H1 (cell line): ENCODE results near the gene VPREB1. TPM values are rescaled to one million over a fixed set of nuclear protein-coding genes. Genes with fewer than 3 reads are reported as not detected.

Experiments used
- CTCF ChIA-PET: fragments of 300-600 bp; sonication (Branson Sonifier 250); formaldehyde crosslinking; loops from one replicate; lab custom pipeline; 2021; ENCODE audit not compliant: partially characterized antibody; lab: Charles Lee
- POLR2A ChIA-PET: fragments of 300-600 bp; sonication (Branson Sonifier 250); formaldehyde crosslinking; loops from one replicate; lab custom pipeline; 2021; ENCODE audit warnings: inconsistent platforms; ENCODE audit not compliant: partially characterized antibody; lab: Charles Lee
- DNase-seq, 2 experiments: peaks; one replicate each; pipeline versions ENCODE4 v3.0.0 to v3.0.0-alpha.2; 2010 to 2022; ENCODE audit warnings: low spot score in 2 of 2, low read depth in 1 of 2, mixed read lengths in 1 of 2
- FAIRE-seq: peaks from 2 replicates; lab custom pipeline; 2011; peaks lifted over from hg19 to GRCh38; lab: Jason Lieb, UNC
- H2AFZ ChIP-seq: 2 replicates; pipeline ENCODE4 v1.8.1; 2012; ENCODE audit warnings: low read length, inconsistent platforms
- H2AK5ac ChIP-seq: 2 replicates; pipeline ENCODE4 v1.6.1; 2013; ENCODE audit warnings: low read depth, low read length
- H2BK120ac ChIP-seq: replicated peaks from 2 replicates; pipeline ENCODE3; 2013; ENCODE audit warnings: low read depth, low read length, inconsistent platforms
- H2BK12ac ChIP-seq: 2 replicates; pipeline ENCODE4 v1.6.1; 2013; ENCODE audit warnings: low read depth, low read length
- H2BK15ac ChIP-seq: 2 replicates; pipeline ENCODE4 v1.6.1; 2013; ENCODE audit warnings: low read length
- H2BK20ac ChIP-seq: 2 replicates; pipeline ENCODE4 v1.6.1; 2013; ENCODE audit warnings: low read length
- H2BK5ac ChIP-seq: 2 replicates; pipeline ENCODE4 v1.6.1; 2013; ENCODE audit warnings: low read depth, low read length
- H3K14ac ChIP-seq: 2 replicates; pipeline ENCODE4 v1.6.1; 2013; ENCODE audit warnings: inconsistent platforms; ENCODE audit not compliant: insufficient read length
- H3K18ac ChIP-seq: 2 replicates; pipeline ENCODE4 v1.6.1; 2013; ENCODE audit warnings: low read length; ENCODE audit errors: extremely low read depth
- H3K23ac ChIP-seq: 2 replicates; pipeline ENCODE4 v1.6.1; 2013; ENCODE audit warnings: inconsistent platforms; ENCODE audit not compliant: insufficient read length
- H3K23me2 ChIP-seq: 2 replicates; pipeline ENCODE4 v1.6.1; 2013; ENCODE audit warnings: low read depth, low read length
- H3K27ac ChIP-seq: 2 replicates; pipeline ENCODE4 v1.6.1; 2011; ENCODE audit warnings: low read depth, low read length, inconsistent platforms
- H3K27me3 ChIP-seq, 4 experiments: replicated peaks in 1 of 4; 1 replicate in 1 of 4; 2 replicates in 3 of 4; pipeline versions ENCODE4 v1.6.1 to v1.8.1; 2011 to 2013; ENCODE audit warnings: low read length in 3 of 4, mild to moderate bottlenecking in 3 of 4, inconsistent platforms in 2 of 4, mixed read lengths in 2 of 4, moderate library complexity in 1 of 4; ENCODE audit not compliant: control insufficient read depth in 3 of 4, insufficient read depth in 3 of 4; ENCODE audit errors: extremely low read depth in 1 of 4
- H3K36me3 ChIP-seq, 4 experiments: 2 replicates each; pipeline versions ENCODE4 v1.6.1 to v1.8.1; 2011 to 2013; ENCODE audit warnings: mild to moderate bottlenecking in 4 of 4, low read length in 3 of 4, moderate library complexity in 2 of 4, control low read depth in 1 of 4, inconsistent platforms in 1 of 4; ENCODE audit not compliant: insufficient read depth in 4 of 4, control insufficient read depth in 2 of 4
- H3K4ac ChIP-seq: replicated peaks from 2 replicates; pipeline ENCODE3; 2013; ENCODE audit warnings: low read length, low read depth, mixed read lengths, inconsistent platforms; ENCODE audit not compliant: insufficient read length
- H3K4me1 ChIP-seq, 4 experiments: replicated peaks in 1 of 4; 1 replicate in 1 of 4; 2 replicates in 3 of 4; pipeline versions ENCODE4 v1.6.1 to v1.8.1; 2011 to 2013; ENCODE audit warnings: low read length in 3 of 4, inconsistent platforms in 2 of 4, mixed read lengths in 1 of 4; ENCODE audit not compliant: insufficient read depth in 4 of 4, control insufficient read depth in 3 of 4
- H3K4me2 ChIP-seq, 2 experiments: 2 replicates each; pipeline versions ENCODE4 v1.6.1 to v1.8.1; 2011 to 2013; ENCODE audit warnings: low read depth in 2 of 2, low read length in 2 of 2, control low read depth in 1 of 2, inconsistent platforms in 1 of 2, mild to moderate bottlenecking in 1 of 2; ENCODE audit not compliant: insufficient read depth in 1 of 2
- H3K4me3 ChIP-seq, 4 experiments: fragments of 200-600, 300-600 bp in 1 of 4; sonication (generic), shearing (Covaris generic), sonication (Bioruptor Twin) in 1 of 4; 2 replicates each; pipeline versions ENCODE4 v1.5.1 to v1.8.1; 2011 to 2016; ENCODE audit warnings: low read length in 4 of 4, low read depth in 3 of 4, control low read depth in 2 of 4, inconsistent platforms in 2 of 4, mild to moderate bottlenecking in 2 of 4, mixed read lengths in 1 of 4, moderate library complexity in 1 of 4; ENCODE audit not compliant: insufficient read depth in 2 of 4; ENCODE audit errors: extremely low read depth in 1 of 4
- H3K56ac ChIP-seq: replicated peaks from 2 replicates; pipeline ENCODE3; 2013; ENCODE audit warnings: low read depth, mild to moderate bottlenecking, mixed read lengths, low read length, inconsistent platforms; ENCODE audit not compliant: insufficient read length
- H3K79me1 ChIP-seq: 2 replicates; pipeline ENCODE4 v1.6.1; 2013; ENCODE audit warnings: low read depth, low read length, control low read depth
- H3K79me2 ChIP-seq, 2 experiments: 2 replicates each; pipeline versions ENCODE4 v1.6.1 to v1.8.1; 2012 to 2013; ENCODE audit warnings: low read length in 2 of 2, mild to moderate bottlenecking in 2 of 2, inconsistent platforms in 1 of 2; ENCODE audit not compliant: insufficient read depth in 2 of 2, control insufficient read depth in 1 of 2
- H3K9ac ChIP-seq, 4 experiments: replicated peaks in 1 of 4; 1 replicate in 1 of 4; 2 replicates in 3 of 4; pipeline versions ENCODE4 v1.6.1 to v1.8.1; 2011 to 2013; ENCODE audit warnings: low read depth in 3 of 4, low read length in 3 of 4, control low read depth in 2 of 4, mild to moderate bottlenecking in 2 of 4, moderate library complexity in 2 of 4, inconsistent platforms in 1 of 4; ENCODE audit errors: extremely low read depth in 1 of 4
- H3K9me3 ChIP-seq, 2 experiments: 2 replicates each; pipeline versions ENCODE4 v1.6.1 to v1.8.1; 2012 to 2013; ENCODE audit warnings: mild to moderate bottlenecking in 2 of 2, moderate library complexity in 2 of 2, control low read depth in 1 of 2, inconsistent platforms in 1 of 2, low read depth in 1 of 2, low read length in 1 of 2, mixed read lengths in 1 of 2; ENCODE audit not compliant: insufficient read depth in 2 of 2
- H4K20me1 ChIP-seq, 2 experiments: replicated peaks in 1 of 2; 2 replicates each; pipeline versions ENCODE3 to v1.8.1; 2011 to 2013; ENCODE audit warnings: inconsistent platforms in 2 of 2, low read length in 2 of 2, mild to moderate bottlenecking in 1 of 2; ENCODE audit not compliant: insufficient read depth in 2 of 2, control insufficient read depth in 1 of 2
- H4K5ac ChIP-seq: 2 replicates; pipeline ENCODE4 v1.6.1; 2013; ENCODE audit warnings: low read length, low read depth, mixed read lengths, inconsistent platforms; ENCODE audit not compliant: insufficient read length
- H4K8ac ChIP-seq: 2 replicates; pipeline ENCODE4 v1.8.0; 2013; ENCODE audit warnings: mild to moderate bottlenecking, moderate library complexity, low read length, inconsistent platforms; ENCODE audit not compliant: insufficient read depth; ENCODE audit errors: extremely low read depth
- H4K91ac ChIP-seq: replicated peaks from 2 replicates; pipeline ENCODE3; 2013; ENCODE audit warnings: low read length, mixed read lengths, inconsistent platforms; ENCODE audit not compliant: insufficient read length
- NANOG ChIP-seq: IDR thresholded peaks from 2 replicates; pipeline ENCODE4 v1.6.1; 2011; ENCODE audit warnings: low read length, low read depth, mild to moderate bottlenecking, inconsistent platforms; ENCODE audit not compliant: insufficient read depth, poor library complexity, severe bottlenecking
- SIX5 ChIP-seq: IDR thresholded peaks from 2 replicates; pipeline ENCODE4 v1.6.1; 2011; ENCODE audit warnings: mild to moderate bottlenecking, low read depth, low read length
- TCF12 ChIP-seq: IDR thresholded peaks from 2 replicates; pipeline ENCODE4 v1.6.1; 2011; ENCODE audit warnings: low read depth, mild to moderate bottlenecking, low read length
- WGBS, 2 experiments: shearing (Covaris generic) in 1 of 2; methylation state at CpG; one replicate each; pipeline versions ENCODE4 v1.1.6 to v1.1.7; 2013 to 2015; ENCODE audit warnings: low lambda C conversion rate in 2 of 2, mixed read lengths in 2 of 2, inconsistent platforms in 1 of 2, low coverage in 1 of 2, missing lambda C conversion rate in 1 of 2; ENCODE audit not compliant: insufficient replicate concordance in 2 of 2, insufficient coverage in 1 of 2, insufficient read length in 1 of 2; ENCODE audit errors: extremely low coverage in 1 of 2, missing lambda C conversion rate in 1 of 2; 5-methylcytosine and 5-hydroxymethylcytosine counted together
- polyA plus RNA-seq, 7 experiments: library from polyadenylated mRNA; depleted of rRNA in 3 of 7; stranded (reverse) in 5 of 7; unstranded in 2 of 7; fragments of >200 nt in 5 of 7; fragments of 200-250 nt in 2 of 7; gene quantifications; 1 replicate in 5 of 7; 2 replicates in 1 of 7; 4 replicates in 1 of 7; pipeline versions ENCODE4 v1.2.1 to v1.2.3, GENCODE V29; 2011 to 2013; ENCODE audit warnings: missing spikeins in 2 of 7, mixed read lengths in 2 of 7
- total RNA-seq: library from RNA; stranded (reverse); fragmentation: NEBNext Ultra II Directional; extraction: Animal tissue kit (Norgen Biotek cat#: 25700); gene quantifications from 2 replicates; pipeline ENCODE4 v1.2.1, GENCODE V29; 2021
- TF ChIP-seq, protein P1 (sequence below): IDR thresholded peaks from 2 replicates; pipeline ENCODE4 v1.6.1; 2012; ENCODE audit warnings: low read length, inconsistent platforms

Gene VPREB1
- total and polyA plus RNA-seq, 2 of the 8 experiments (the other 6 are each of a cell fraction or from before 2014, with no cell fraction given) = not detected

DNA sequence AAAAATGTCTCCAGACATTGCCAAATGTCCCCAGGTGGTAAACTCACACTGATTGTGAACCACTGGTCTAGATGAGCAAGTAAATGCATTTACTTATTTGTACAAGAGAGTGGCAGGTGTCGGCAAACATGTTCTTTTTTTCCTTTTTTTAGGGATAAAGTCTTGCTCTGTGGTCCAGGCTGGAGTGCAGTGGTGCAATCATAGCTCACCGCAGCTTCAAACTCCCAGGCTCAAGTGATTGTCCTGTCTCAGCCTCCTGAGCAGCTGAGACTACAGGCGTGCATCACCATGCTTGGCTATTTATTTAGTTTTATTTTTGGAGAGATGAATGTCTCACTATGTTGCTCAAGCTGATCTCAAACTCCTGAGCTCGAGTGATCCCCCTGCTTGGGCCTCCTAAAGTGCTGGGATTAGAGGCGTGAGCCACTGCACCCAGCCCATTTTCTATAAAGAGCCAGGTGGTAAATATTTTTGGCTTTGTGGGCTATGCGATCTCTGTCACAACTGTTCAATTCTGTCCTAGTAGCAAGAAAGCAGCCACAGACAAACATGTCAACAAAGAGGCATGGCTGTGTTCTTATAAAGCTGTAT, 1.4 kb downstream of the VPREB1 start:
- Histone ChIP-seq H3K18ac (no peak overlapping the region), H3K23ac (no peak overlapping the region), H2BK12ac (no peak overlapping the region), H3K4me2 (no peak overlapping the region), H4K20me1 (peaks cover 7 to 17% of the 10 kb centered on the region in 2 experiments), H3K36me3 (no peaks in the 10 kb centered on the region), H3K56ac (no peak overlapping the region), H3K4me3 (no peak overlapping the region), H3K27me3 (peaks cover 85 to 98% (median 96%) of the 10 kb centered on the region in 4 experiments), H3K27ac (no peak overlapping the region), H3K9ac (no peak overlapping the region), H3K23me2 (no peaks in the 10 kb centered on the region), H2BK20ac (no peak overlapping the region), H2AK5ac (no peak overlapping the region), H4K8ac (no peak overlapping the region), H3K4me1 (no peaks in the 10 kb centered on the region), H4K5ac (no peak overlapping the region), H2AFZ (no peak overlapping the region), H2BK5ac (no peak overlapping the region), H3K4ac (no peak overlapping the region), H3K79me2 (no peaks in the 10 kb centered on the region), H4K91ac (no peak overlapping the region), H3K79me1 (no peaks in the 10 kb centered on the region), H2BK15ac (no peak overlapping the region), H2BK120ac (no peak overlapping the region), H3K9me3 (no peaks in the 10 kb centered on the region), H3K14ac (no peak overlapping the region)
- CTCF ChIA-PET = interaction anchor here (0.6 to 5.0 kb wide), 4 partner anchors 10 to 299 kb away, joined by 3 to 31 read pairs (median 6); no protein-coding TSS in a partner anchor
- POLR2A ChIA-PET = interaction anchor here (0.6 kb wide), 1 partner anchor 283 kb away, joined by 3 read pairs; no protein-coding TSS in a partner anchor
- no peak for FAIRE-seq
- no peak for DNase-seq
- 68% methylated on average over 6 of the region's 6 CpGs; no CpG with 5 or more reads in 1 of the 2 experiments for WGBS, 2 experiments
- TF ChIP-seq SIX5 (no peak), TCF12 (no peak), NANOG (no peak)
- TF ChIP-seq, protein P1, sequence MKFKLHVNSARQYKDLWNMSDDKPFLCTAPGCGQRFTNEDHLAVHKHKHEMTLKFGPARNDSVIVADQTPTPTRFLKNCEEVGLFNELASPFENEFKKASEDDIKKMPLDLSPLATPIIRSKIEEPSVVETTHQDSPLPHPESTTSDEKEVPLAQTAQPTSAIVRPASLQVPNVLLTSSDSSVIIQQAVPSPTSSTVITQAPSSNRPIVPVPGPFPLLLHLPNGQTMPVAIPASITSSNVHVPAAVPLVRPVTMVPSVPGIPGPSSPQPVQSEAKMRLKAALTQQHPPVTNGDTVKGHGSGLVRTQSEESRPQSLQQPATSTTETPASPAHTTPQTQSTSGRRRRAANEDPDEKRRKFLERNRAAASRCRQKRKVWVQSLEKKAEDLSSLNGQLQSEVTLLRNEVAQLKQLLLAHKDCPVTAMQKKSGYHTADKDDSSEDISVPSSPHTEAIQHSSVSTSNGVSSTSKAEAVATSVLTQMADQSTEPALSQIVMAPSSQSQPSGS = no peak
